DMS153 (cell line): ENCODE data around the gene MTNR1A.

ENCODE experiments used
- DNase-seq: peaks from one replicate; lab custom pipeline; 2025; lab: John Stamatoyannopoulos, UW

The MTNR1A gene

DNA sequence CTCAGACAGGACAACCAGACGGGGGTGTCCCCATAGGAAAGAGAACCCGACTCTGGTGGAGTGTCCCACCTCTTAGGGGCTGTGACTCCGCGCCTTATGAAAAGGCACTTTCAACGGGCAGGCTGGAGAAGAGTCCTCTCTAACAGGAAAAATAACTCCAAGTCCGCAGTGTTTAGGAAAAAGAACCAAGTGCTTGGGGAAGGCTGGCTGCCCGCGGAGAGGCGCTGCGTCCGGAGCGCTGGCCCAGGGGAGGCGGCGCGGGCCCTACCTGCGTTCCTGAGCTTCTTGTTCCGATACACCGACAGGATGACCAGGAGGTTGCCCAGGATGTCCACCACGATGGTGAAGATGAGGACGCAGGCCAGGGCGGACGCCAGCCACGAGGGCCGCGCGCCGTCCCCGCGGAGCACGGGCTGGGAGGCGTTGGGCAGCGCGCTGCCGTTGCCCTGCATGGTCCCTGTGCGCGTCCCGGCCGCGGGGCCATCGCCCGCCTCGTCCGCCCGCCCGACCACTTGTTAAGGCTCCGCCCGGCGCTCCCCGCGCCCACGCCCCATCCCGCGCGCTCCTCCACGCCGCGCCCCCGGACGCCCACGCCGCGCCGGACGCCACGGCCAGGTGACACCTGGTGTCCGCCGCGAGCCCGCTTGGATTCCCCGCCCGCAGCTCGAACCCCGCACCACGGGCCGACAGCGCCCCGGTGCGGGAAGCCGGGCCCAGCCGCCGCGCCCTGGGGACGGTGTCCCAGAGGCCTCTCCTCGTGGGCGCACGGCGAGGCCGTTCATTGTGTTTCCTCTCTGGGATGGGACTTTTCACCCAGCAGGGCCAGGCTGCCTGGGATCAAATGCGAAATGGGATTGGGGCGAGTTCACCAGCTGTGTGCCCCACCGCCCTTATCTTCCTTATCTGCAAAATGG is at the start of gene MTNR1A:
Gene MTNR1A (minus strand): TSS at position 654 of the 914 bp plus-strand sequence. CDS start 202 bp downstream, at position 452.
- DNase-seq = peak; percentile 1

DNA sequence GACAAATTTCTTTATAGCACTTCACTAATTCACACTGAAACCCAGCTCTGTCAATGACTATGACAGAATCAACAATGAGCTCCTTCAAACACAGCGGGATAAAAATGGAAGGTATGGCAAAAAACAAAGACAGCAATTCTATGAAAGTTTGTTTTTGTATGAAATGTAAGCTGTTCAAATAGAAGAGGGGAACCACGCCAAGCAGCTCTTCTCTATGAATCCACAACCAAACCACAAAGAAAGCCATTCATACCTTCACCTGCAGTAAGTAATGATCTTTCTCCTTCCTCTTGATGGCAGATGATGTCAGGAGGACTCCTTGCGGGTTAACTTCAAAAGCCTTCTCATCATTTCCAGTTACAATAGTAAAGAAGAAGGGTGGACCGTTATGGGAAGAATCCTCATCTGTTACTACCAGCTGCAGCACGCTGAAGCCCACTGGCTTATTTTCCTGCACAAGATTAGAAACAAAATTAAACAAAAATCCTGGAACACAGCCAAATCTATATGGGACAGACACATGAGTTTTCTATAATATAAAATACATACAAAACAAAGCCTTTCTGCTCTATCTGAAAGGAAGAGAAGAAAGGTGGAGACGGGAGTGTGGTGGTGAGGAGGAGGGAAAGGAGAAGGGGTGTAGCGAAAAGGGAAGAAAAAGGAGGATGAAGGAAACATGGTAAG is 48.9 kb upstream of the MTNR1A start:
- no peak for DNase-seq

DNA sequence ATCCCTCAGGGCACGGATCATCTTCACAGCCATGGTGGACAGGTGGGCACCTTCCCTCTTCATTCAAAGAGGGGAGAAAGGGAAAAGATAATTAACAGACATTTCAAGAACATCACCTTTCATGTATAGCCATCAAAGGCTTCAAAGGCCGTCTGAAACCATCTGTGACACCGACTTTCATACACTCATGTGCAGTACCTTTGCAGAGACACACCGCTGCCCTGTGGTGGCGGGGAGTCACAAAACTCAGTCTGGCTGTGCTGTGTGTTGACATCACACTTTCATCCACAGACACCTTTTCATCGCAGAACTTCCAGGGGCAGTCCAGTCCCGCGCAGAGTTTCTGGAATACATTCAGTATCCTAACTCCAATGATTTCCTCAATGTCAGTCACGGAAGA is 47.6 kb upstream of the MTNR1A start:
- DNase-seq = no peak

- no peak for DNase-seq
Measured at GRCh38 chr4:186599483-186599882, 44.1 kb upstream of the MTNR1A start.

DNA sequence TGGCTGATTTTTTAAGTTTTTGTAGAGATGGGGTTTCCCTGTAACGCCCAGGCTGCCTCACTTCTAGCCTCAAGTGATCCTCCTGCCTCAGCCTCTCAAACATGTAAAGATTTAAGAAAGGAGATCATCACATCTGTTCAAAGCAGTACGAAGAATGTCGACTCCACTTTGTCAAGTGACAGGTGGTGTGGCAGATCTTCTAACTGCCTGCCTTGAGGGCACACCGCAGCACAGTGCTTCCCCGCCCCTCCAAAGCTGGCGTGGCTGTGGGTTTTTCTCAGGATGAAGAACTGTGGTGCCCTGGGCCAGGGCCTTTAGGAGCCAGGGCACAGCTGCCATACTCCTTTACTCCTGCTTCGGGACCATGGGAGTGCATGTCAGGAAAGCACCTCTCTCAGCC is 43.3 kb upstream of the MTNR1A start:
- no peak for DNase-seq

DNA sequence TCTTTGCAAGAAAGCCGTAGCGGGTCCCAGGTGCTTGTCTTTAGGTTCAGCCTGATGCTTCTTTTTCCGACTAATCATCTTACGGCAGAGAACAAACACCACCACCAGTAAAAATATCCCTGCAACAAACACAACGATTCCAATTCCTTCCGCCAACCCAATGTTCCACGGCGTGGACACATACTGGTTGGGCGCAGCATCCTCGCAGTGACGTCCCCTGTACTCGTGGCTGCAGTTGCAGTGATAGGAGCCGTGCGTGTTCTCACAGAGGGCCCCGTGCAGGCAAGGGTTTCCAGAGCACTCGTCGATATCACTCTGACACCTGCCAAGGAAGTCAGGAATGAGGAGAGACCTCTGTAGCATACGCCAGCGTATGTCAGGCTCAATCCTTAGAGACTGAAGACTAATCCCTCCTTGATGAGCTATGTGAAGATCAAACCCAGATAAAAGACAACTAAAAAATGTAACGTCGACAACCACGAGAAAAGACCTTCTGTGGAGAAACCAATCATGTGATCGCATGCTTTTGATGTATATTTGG is 41.6 kb upstream of the MTNR1A start:
- no peak for DNase-seq

DNA sequence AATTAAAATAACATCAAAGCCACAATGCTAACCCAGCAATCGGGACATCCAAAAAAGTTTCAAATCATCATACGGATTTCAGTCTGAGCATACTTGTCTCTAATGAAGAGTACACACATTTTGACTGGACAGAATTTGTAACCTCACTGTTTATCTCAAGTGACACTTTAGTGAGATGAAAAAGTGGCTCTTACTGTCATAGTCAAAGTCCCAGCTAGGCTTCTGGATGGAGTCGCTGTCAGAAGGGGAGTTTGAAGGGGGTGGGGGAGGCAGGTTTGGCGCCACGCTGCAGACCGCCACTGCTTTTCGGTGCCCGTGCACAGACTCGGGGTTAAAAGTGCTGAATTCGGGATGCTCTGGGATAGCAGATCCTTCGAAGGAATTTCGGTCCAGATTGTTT is 41.0 kb upstream of the MTNR1A start:
- no peak for DNase-seq

DNA sequence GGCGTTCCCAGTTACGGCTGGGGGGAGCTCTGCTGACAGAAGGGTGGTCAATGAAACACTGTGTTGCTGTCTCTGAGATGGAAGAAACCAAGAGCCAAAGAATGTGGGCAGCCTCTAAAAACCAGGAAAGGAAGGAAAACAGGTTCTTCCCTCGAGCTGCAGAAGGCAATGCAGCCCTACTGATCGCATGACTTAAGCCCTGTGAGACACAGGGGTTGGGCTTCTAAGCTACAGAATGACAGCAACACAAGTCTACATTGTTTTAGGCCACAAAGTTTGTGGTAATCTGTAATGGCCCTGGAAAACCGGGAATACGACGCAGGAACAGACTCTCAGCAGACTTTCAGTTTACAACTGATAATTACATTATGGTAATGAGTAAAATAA is 38.2 kb upstream of the MTNR1A start:
- no peak for DNase-seq

DNA sequence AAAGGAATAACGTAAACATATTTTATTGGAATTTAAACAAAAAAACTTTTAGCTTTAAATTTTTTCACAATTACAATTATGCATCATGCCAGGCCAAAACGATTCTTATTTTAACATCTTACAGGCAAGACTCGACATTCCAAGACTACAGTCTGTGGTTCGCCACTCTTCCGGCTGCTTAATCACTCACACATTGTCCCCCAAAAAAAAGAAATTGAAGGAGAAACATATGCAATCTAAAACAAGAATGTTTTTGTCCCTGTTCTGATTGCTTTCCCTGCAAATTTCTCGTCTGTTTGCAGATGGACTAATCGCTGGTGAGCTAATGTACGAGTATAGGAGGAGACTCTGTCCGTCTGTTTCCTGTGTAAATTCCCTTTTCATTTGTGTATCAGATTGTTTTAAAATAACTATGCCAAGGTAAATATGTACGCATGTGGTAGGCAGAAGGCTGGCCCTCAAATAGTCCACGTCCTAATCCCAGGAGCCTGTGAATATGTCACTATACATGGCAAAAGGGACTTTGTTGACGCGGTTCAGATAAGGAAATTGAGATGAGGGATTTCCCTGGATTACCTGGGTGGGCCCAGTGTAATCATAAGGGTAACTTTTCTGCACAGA is 37.7 kb upstream of the MTNR1A start:
- DNase-seq = no peak

- DNase-seq = no peak
Measured at GRCh38 chr4:186592445-186592844, 37.1 kb upstream of the MTNR1A start.

- DNase-seq = no peak
Measured at GRCh38 chr4:186591651-186592050, 36.3 kb upstream of the MTNR1A start.

DNA sequence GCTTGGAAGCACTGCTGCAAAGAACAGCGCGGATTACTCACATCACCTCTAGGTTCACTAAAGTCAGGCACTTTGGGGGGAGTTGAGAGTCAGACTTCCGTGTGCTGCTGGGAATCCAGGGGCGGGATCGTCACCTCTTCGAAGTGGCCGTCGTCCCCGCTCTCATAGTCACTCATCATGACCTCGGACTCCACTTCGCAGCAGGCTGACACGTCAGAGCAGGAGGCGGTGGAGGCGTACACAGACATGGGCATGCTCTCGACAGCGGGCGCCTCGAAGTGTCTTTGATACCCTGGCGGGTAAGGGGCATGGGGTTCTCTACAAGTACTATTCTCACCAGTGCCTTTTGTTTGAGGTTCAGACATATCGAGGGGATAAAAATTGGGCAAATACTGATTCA is 33.1 kb upstream of the MTNR1A start:
- DNase-seq = no peak

- DNase-seq = no peak
Measured at GRCh38 chr4:186587416-186588018, 32.1 kb upstream of the MTNR1A start.

- no peak for DNase-seq
Measured at GRCh38 chr4:186586205-186586604, 30.8 kb upstream of the MTNR1A start.

DNA sequence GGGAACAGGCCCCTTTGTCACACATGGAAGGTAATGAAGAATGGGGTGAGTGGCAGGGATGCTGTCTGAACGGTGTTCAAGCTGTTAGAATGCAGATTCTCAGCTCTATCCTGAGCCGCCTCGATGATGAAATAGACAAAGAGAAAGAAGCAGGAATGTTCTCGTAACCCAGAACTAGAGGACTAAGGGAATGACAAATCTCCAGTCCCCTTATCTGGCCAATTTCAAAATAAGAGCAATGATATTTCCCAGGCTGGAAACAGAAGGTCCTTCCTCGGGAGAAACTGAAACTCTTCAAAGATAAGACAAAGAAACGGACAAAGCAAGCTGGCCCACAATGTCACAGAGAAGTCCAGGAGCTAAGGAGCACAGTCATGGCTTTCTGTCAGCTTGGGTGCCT is 29.5 kb upstream of the MTNR1A start:
- DNase-seq = no peak

- no peak for DNase-seq
Measured at GRCh38 chr4:186581421-186581820, 26.1 kb upstream of the MTNR1A start.

GRCh38 chr4:186580669-186581068 is 25.3 kb upstream of the MTNR1A start:
- no peak for DNase-seq

GRCh38 chr4:186570193-186570996 is 15.0 kb upstream of the MTNR1A start:
- DNase-seq = peak; percentile 3

GRCh38 chr4:186569533-186570192 is 14.3 kb upstream of the MTNR1A start:
- DNase-seq = no peak

DNA sequence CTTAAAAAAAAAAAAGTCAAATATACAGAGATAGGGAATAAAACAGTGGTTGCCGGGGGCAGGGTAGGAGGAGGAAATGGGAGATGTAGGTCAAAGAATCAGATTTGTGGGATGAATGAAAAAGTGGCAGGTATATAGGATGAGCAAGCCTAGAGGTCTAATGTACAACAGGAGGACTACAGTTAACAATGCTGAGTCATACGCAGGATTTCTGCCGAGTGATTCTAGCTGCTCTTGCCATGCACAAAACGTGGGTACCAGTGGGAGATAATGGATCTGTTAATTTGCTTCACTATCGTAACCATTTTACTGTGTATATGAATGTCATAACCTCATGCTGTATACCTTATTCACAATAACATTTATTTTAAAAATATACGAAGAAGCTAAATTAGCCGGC is 10.7 kb upstream of the MTNR1A start:
- no peak for DNase-seq

GRCh38 chr4:186563761-186564160 is 8.4 kb upstream of the MTNR1A start:
- no peak for DNase-seq
